Fibroblast of lung (primary cell): Measurements from ENCODE around the gene C5orf63.

Experiments
- EZH2 ChIP-seq: IDR thresholded peaks from 2 replicates; pipeline ENCODE4 v1.5.1; 2012; ENCODE audit warnings: low read length, control low read depth, mild to moderate bottlenecking; ENCODE audit errors: missing control alignments
- TF ChIP-seq, protein P1 (sequence below), 2 donors: IDR thresholded peaks in 1 of 2; conservative IDR thresholded peaks in 1 of 2; 1 replicate in 1 of 2; 2 replicates in 1 of 2; pipeline ENCODE4 v1.5.1; 2011 to 2012; ENCODE audit warnings: low read length in 2 of 2, control low read depth in 1 of 2, inconsistent platforms in 1 of 2, low read depth in 1 of 2, mild to moderate bottlenecking in 1 of 2

GRCh38 chr5:127002390-127002789 is 70.9 kb downstream of the C5orf63 start:
- TF ChIP-seq, protein P1, sequence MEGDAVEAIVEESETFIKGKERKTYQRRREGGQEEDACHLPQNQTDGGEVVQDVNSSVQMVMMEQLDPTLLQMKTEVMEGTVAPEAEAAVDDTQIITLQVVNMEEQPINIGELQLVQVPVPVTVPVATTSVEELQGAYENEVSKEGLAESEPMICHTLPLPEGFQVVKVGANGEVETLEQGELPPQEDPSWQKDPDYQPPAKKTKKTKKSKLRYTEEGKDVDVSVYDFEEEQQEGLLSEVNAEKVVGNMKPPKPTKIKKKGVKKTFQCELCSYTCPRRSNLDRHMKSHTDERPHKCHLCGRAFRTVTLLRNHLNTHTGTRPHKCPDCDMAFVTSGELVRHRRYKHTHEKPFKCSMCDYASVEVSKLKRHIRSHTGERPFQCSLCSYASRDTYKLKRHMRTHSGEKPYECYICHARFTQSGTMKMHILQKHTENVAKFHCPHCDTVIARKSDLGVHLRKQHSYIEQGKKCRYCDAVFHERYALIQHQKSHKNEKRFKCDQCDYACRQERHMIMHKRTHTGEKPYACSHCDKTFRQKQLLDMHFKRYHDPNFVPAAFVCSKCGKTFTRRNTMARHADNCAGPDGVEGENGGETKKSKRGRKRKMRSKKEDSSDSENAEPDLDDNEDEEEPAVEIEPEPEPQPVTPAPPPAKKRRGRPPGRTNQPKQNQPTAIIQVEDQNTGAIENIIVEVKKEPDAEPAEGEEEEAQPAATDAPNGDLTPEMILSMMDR (conservative IDR thresholded peaks at IDR 0.05 in 1 of 2, IDR thresholded peaks at IDR 0.05 in 1 of 2; ENCODE audit: low read depth in 1 of 2, low read length in 2 of 2): no peak
- no peak for TF ChIP-seq EZH2
